Measurements from ENCODE around the gene VMO1.
"Not testable (repeated sequence)": the region's sequence is repeated elsewhere in the genome, so short reads cannot be mapped to it uniquely, and the experiment has no call there.

The VMO1 gene, protein sequence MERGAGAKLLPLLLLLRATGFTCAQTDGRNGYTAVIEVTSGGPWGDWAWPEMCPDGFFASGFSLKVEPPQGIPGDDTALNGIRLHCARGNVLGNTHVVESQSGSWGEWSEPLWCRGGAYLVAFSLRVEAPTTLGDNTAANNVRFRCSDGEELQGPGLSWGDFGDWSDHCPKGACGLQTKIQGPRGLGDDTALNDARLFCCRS

GRCh38 chr17:4786106-4786511 is at the start of gene VMO1:
TSS of gene VMO1 (minus strand) at chr17:4786364. CDS start at chr17:4786352, 12 bp downstream.
- no peak for DNase-seq (ENCODE audit: low spot score)

DNA sequence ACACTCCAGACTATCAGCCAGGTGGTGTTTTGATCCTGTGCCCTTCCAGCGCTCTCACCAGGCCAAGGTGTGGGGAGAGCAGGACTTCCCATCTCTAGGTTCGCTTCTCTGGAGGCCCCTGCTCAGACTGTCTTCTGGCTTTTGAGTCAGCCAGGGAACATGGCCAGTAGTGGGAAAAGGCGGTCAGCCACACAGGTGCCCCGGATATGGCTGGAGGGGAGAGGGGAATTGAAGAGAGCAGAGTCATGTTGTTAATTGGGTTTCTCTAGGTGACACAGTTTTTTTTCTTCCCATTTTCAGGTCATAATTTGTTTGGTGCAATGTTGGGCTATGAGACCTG is 48.5 kb upstream of the VMO1 start:
- DNase-seq (ENCODE audit: low spot score): no peak

GRCh38 chr17:4833941-4834680 is 47.9 kb upstream of the VMO1 start:
- DNase-seq (ENCODE audit: low spot score): no peak

GRCh38 chr17:4833178-4833940 is 47.2 kb upstream of the VMO1 start, which contains the start of gene MINK1:
TSS of gene MINK1 (plus strand) at chr17:4833340. CDS start at chr17:4833584, 244 bp downstream.
- peak; percentile 96 for DNase-seq (ENCODE audit: low spot score)

DNA sequence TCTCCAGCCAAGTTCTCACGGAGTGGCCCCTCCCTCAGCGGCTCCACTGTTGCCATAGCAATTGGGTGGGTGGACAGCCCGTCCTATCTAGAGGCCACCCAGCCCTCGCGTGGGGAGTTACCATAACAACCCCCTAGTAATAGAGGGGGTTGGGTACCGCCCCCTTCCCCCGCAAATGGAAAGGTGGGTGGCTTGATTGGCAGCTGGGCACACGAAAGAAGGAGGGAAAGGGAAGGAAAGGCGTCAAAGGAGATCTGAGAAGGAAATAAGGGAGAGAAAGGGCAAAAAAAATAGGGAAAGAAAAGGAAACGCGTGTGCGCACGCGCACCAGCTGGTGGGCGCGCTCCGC is 46.6 kb upstream of the VMO1 start:
- DNase-seq (ENCODE audit: low spot score): not testable (repeated sequence)

- no peak for DNase-seq (ENCODE audit: low spot score)
Observed at GRCh38 chr17:4827399-4827798, 41.2 kb upstream of the VMO1 start.

DNA sequence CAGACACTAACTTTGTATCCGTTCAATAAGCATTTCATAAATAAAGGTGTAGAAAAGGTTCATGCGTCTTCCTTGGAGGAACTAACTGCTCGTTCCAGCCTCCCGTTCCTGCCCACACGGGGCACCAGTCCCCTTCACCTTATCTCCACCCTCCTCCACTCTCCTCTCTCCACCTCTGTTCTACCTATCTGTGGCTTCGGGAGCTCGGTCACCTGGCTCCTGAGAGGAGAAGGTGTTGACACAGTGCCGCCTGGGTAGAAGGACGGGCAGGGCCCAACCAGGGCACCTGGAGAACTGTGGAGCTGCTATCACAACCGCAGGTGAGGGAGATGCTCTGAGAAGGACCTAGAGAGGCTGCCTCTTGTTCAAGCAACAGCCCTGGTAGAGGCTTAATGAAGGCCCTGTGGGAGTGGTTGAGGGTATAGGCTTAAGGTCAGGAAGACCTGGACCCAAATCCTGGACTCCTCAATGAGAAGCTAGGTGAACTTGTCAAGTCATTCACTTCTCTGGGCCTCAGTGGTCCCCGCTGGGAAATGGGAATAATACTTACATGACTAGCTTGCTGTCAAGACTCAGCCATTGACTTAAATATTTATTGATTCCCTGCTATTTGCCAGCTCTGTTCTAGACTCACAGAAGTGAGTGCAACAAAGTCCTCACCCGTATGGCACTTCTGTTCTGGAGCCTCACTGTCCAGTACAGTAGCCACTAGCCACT is 37.4 kb upstream of the VMO1 start:
- DNase-seq (ENCODE audit: low spot score): no peak

- DNase-seq (ENCODE audit: low spot score): no peak
Observed at GRCh38 chr17:4822835-4823234, 36.7 kb upstream of the VMO1 start.

DNA sequence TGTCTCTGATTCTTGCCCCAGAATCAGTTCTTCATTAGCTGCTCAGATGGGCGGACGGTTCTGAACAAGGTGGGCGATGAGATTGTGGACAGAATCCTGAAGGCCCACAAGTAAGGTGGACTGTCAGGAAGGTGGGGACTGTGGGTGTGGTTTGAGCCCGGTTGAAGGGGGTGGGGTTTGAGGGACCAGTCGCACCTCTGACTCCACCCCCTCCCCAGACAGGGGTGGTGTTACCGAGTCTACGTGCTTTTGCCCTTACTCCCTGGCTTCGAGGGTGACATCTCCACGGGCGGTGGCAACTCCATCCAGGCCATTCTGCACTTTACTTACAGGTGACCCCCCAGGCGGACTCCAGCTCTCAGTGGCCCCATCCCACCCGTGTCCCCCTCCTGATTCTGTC is 32.1 kb upstream of the VMO1 start:
- DNase-seq (ENCODE audit: low spot score): no peak

DNA sequence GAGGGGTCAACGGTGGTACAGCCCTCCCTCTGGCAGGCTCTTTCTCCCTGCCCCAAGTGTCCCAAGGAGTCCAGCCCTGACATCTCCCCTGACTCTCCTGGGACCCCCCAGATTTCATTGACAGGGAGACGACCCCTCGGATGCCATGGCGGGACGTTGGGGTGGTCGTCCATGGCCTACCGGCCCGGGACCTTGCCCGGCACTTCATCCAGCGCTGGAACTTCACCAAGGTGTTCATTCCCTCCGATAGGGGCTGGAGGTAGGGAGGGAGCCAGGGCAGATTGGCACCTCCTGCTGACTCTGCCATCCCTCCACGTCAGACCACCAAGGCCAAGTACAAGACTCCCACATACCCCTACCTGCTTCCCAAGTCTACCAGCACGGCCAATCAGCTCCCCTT is 30.7 kb upstream of the VMO1 start:
- no peak for DNase-seq (ENCODE audit: low spot score)

DNA sequence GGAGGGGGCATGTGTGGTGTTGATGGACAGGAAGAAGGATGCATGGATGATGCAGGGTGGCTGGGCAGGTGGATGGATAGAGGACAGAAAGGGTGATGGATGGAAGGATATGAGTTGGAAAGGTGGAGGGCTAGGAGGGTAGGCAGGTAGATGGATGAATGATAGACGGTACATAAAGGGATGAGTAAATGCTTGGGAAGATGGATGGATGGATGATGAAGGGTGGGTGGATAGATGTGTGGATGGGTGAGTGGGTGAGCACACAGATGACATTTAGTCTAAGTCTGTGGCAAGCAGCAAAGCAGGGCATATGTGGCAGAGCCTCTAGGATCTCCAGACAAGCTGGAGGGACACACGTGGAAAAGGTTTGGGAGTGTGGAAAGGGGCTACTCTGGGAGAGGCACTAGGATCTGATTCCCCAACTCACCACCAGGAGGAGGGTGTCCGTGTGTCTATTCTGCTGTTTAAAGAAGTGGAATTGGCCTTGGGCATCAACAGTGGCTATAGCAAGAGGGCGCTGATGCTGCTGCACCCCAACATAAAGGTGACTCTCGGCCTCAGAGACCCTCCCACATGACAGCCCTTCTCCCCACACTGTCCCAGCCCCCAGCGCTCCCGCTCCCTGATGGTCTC is 29.0 kb upstream of the VMO1 start:
- no peak for DNase-seq (ENCODE audit: low spot score)

GRCh38 chr17:4812690-4813089 is 26.5 kb upstream of the VMO1 start:
- no peak for DNase-seq (ENCODE audit: low spot score)

DNA sequence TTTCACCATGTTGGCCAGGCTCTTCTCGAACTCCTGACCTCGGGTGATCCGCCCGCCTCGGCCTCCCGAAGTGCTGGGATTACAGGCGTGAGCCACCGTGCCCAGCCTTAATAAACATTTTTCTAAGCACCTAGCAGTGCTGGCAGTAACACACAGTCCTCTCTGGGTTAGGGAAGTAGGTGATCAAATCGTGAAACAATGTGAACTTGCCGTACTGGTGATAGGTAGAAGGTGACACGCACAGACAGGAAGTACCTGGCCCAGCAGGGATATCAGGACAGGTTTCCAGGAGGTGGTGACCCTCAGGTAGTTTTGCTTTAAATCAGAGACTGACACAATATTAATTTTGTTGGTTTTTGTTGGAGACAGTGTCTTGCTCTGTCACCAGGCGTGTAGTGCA is 25.3 kb upstream of the VMO1 start:
- DNase-seq (ENCODE audit: low spot score): no peak

DNA sequence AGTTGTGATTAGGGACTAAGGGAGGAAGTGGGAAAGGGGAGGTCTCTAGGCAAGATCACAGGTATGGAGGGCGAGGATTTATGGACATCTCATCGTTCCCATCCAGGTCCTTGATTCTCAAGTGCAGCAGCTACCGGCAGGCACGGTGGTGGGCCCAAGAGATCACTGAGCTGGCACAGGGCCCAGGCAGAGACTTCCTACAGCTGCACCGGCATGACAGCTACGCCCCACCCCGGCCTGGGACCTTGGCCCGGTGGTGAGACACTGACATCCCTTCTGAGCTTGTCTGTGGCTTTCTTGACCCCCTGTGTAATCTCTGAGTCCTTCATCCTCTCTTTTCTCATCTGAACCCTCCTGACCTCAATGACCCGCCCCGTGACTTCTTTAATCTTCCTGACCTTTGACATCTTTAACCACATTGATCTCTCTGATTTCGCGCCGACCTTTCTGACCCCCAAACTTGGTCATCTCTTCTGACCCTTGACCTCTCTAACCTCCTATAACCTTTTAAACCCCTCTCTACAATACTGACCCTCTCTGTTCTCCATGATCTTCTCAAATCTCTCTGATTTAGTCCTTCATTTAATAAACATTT is 24.6 kb upstream of the VMO1 start:
- DNase-seq (ENCODE audit: low spot score): no peak

- DNase-seq (ENCODE audit: low spot score): no peak
Observed at GRCh38 chr17:4808378-4808767, 22.2 kb upstream of the VMO1 start.

DNA sequence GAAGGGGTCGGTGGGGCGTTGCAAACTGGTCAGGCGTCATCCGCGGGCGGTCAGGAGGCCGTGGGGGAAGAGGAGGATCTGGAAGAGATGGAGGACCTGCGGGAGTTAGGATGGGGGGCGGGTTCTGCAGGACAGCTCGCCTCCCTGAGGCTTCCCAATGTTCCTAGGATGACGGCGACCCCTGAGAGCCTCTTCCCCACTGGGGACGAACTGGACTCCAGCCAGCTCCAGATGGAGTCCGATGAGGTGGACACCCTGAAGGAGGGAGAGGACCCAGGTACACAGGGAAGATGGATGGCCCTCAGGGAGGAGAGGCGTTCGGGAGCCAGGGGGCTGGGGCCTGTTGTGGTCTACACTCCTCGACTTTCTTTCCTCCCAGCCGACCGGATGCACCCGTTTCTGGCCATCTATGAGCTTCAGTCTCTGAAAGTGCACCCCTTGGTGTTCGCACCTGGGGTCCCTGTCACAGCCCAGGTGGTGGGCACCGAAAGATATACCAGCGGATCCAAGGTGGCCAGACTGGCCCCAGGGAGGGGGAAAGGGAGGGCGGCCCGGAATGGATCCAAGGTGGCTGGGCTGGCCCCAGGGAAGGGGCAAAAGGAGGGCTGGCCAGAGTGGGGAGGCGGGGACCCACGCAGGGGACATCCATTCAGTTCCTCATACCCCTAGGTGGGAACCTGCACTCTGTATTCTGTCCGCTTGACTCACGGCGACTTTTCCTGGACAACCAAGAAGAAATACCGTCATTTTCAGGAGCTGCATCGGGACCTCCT is 21.6 kb upstream of the VMO1 start:
- no peak for DNase-seq (ENCODE audit: low spot score)

DNA sequence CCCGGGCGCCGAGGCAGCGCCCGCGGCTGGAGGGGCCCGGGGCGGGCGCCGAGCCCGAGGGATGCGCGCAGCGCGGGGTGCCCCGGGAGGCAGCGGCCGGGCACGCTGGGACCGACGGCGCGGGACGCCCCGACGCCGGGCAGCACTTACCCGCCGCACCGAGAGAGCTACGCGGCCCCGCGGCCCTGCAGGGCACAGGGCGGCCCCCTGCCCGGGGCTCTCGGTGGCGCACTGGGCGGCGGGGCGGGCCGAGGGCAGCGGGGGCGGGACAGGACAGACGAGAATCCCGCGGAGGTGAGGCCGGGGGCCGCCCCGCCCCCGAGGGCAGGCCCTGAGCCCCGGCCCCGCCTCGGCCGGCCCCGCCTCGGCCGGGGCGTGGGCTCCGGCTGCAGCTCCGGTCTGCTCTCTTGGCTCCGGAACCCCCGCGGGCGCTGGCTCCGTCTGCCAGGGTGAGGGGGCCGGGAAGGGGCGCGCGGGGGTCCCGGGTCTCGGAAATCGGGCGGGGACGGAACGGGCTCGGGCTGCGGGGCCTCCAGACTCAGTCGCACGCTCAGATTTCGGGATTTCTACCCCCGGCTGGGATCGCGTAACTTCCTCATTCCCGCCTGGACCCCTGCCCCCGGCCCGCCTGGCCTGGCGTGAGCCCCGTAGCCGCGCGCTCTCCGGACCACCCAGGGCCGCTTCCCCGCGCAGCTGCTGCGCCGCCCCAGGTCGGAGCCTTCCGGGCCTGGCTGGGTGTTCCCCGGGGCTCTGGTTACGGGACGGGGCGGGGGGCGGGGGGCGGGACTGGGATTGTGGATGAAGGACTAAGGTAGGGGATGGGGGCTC is 20.8 kb upstream of the VMO1 start, which contains the start of gene PLD2:
TSS of gene PLD2 (plus strand) at position 376 of the 828 bp plus-strand sequence. CDS start 621 bp downstream, outside the sequence.
- peak; percentile 96 for DNase-seq (ENCODE audit: low spot score)

- no peak for DNase-seq (ENCODE audit: low spot score)
Observed at GRCh38 chr17:4806456-4806776, 20.3 kb upstream of the VMO1 start.

DNA sequence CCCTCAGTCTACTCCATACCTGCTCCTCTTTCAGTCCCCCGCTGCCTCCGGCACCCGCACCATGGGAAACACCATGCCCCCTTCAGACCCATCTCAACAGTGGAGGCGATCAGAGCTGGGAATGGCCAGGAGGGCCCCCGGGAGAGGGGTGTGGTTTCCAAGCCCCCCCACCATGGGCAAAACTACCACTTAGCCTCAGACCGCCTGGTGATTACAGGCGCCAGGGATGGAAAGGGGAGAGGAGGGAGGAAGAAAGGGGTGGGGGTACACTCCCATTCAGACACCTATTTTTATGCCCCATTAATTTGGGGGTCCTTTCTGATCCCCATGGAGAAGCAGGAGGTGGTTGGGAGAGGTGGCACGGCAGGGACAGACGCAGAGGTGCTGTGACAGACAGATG is 16.1 kb upstream of the VMO1 start, which contains the start of gene C17orf114:
TSS of gene C17orf114 (minus strand) at position 101 of the 400 bp plus-strand sequence.
- no peak for DNase-seq (ENCODE audit: low spot score)

All from D341Med (cell line).